Measurements from ENCODE around the gene DDX4. TPM values are rescaled to one million over a fixed set of nuclear protein-coding genes. Genes with fewer than 3 reads are reported as not detected.

The DDX4 gene
- total RNA-seq, 1 donor from 2014 or later: not detected

- Mint-ChIP-seq H3K4me1 (no peaks in the 10 kb centered on the region), H3K27ac (no peak overlapping the region), H3K4me3 (no peak overlapping the region), H3K36me3 (peaks cover 2% of the 10 kb centered on the region), H3K9me3 (peaks cover 10% of the 10 kb centered on the region), H3K27me3 (ENCODE audit: low read depth) (no peaks in the 10 kb centered on the region)
- TF ChIP-seq, protein P1, sequence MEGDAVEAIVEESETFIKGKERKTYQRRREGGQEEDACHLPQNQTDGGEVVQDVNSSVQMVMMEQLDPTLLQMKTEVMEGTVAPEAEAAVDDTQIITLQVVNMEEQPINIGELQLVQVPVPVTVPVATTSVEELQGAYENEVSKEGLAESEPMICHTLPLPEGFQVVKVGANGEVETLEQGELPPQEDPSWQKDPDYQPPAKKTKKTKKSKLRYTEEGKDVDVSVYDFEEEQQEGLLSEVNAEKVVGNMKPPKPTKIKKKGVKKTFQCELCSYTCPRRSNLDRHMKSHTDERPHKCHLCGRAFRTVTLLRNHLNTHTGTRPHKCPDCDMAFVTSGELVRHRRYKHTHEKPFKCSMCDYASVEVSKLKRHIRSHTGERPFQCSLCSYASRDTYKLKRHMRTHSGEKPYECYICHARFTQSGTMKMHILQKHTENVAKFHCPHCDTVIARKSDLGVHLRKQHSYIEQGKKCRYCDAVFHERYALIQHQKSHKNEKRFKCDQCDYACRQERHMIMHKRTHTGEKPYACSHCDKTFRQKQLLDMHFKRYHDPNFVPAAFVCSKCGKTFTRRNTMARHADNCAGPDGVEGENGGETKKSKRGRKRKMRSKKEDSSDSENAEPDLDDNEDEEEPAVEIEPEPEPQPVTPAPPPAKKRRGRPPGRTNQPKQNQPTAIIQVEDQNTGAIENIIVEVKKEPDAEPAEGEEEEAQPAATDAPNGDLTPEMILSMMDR (IDR thresholded peaks at IDR 0.05; ENCODE audit: unreplicated experiment): no peak
- no peak for DNase-seq (ENCODE audit: low spot score in 2 of 2, unreplicated experiment in 2 of 2)
Measured at GRCh38 chr5:55860709-55861108, 122.8 kb downstream of the DDX4 start.

DNA sequence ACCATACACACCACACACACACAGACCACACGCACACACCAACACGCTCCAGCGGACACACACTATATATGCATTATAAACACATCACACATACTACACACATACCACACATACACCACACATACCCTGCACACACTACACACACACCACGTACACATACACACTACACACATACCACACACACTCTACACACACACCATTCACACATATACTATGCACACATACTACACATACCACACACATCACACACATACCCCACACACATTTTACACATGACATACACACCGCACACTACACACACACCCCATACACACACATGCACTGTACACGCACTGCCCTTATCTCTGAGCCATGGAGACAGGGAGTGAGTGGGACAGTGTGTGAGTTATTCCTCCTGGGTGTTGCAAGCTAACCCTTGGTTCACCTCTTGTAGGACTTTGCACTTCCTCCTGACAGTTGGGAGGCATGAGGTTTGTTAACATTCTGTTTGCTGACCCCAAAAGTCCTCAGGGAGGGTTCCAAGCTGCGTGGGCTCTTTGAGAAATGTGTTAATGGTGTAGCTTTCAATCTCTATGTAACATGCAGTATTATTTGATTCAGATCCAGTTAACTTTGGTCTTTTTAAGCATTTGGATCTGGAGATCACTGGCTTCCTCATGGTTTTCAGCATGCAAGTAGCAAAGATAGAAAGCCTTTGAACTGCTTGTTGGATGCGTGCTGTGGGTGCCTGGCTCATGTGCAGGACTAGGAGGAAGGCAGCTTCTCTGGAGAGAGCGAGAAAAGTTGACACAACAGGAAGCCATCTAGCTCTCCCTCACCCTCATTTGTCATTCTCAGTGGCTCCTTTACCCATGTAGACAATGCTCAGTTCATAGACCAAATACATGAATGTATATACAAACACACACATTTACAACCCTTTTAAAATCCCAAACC, 127.0 kb downstream of the DDX4 start:
- DNase-seq (ENCODE audit: low spot score in 2 of 2, unreplicated experiment in 2 of 2): no peak
- Mint-ChIP-seq H3K36me3 (peaks cover 2% of the 10 kb centered on the region), H3K4me1 (no peaks in the 10 kb centered on the region), H3K27me3 (ENCODE audit: low read depth) (no peaks in the 10 kb centered on the region), H3K4me3 (no peak overlapping the region), H3K27ac (no peak overlapping the region), H3K9me3 (peaks cover 10% of the 10 kb centered on the region)
- TF ChIP-seq, protein P1 (IDR thresholded peaks at IDR 0.05; ENCODE audit: unreplicated experiment): no peak

DNA sequence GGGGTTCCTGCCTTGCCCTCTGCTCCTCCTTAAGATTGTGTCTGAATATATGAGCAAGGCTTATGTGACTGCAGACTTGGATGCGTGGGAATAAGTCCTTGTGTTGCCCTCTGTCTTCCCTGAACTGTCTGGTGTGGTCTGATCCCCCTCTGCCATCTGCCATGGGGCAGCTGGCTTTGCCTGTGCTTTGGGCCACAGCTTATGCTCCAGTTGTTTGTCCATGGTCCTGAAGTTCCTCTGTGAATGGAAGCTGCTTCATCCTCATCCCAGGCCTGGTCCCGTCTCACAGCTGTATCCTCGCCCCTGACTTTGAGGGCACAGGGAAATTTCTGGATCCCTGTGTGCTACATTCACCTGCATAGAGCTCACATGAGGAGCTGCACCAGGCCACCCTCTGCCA, 128.0 kb downstream of the DDX4 start:
- no peaks in the 10 kb centered on the region for H3K27me3 Mint-ChIP-seq (ENCODE audit: low read depth)
- H3K27ac Mint-ChIP-seq: no peak overlapping the region
- no peak overlapping the region for H3K4me3 Mint-ChIP-seq
- TF ChIP-seq, protein P1 (IDR thresholded peaks at IDR 0.05; ENCODE audit: unreplicated experiment): no peak
- no peak for DNase-seq (ENCODE audit: low spot score in 2 of 2, unreplicated experiment in 2 of 2)
- H3K4me1 Mint-ChIP-seq: no peaks in the 10 kb centered on the region
- peaks cover 2% of the 10 kb centered on the region for H3K36me3 Mint-ChIP-seq
- peaks cover 5% of the 10 kb centered on the region for H3K9me3 Mint-ChIP-seq

DNA sequence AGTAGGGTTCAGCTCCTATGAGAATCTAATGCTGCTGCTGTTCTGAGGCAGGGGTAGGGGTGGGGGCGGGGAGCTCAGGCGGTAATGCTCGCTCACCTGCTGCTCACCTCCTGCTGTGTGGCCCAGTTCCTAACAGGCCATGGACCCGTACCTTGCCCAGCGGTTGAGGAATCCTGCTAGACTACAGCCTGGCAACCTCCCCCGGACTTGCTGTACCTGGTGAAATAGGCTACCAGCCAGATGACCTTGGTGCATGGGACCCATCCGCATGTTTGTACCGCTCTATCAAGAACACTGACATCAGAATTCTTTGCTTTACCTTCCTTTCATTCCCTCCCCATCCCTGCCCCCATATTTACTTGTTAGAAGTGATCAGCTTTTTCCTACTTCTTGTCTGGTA, 128.6 kb downstream of the DDX4 start:
- Mint-ChIP-seq H3K27me3 (ENCODE audit: low read depth) (no peaks in the 10 kb centered on the region), H3K4me3 (no peak overlapping the region), H3K36me3 (peaks cover 2% of the 10 kb centered on the region), H3K9me3 (peaks cover 4% of the 10 kb centered on the region), H3K27ac (no peak overlapping the region), H3K4me1 (no peaks in the 10 kb centered on the region)
- TF ChIP-seq, protein P1 (IDR thresholded peaks at IDR 0.05; ENCODE audit: unreplicated experiment): no peak
- DNase-seq (ENCODE audit: low spot score in 2 of 2, unreplicated experiment in 2 of 2): no peak

Other genes with a start within 250 kb of the DDX4 start
- 27.6 to 31.8 TPM (median 30.5 TPM) in 3 replicates for gene PLPP1, start 203.1 kb upstream of the DDX4 start, total RNA-seq
- 39.9 to 43.2 TPM (median 40.6 TPM) in 3 replicates for gene SLC38A9, start 25.7 kb upstream of the DDX4 start, total RNA-seq
- not detected in 3 replicates for gene IL31RA, start 113.3 kb downstream of the DDX4 start, total RNA-seq